H7 (cell line): ENCODE measurements around the gene LIN7A. TPM values are rescaled to one million over a fixed set of nuclear protein-coding genes. Genes with fewer than 3 reads are reported as not detected.
"Not testable (repeated sequence)": the region's sequence is repeated elsewhere in the genome, so short reads cannot be mapped to it uniquely, and the experiment has no call there.

Experiments
- DNase-seq: peaks from one replicate; pipeline ENCODE4 v3.0.0; 2012
- H3K27me3 ChIP-seq: 2 replicates; pipeline ENCODE4 v1.6.0; 2011; ENCODE audit warnings: mild to moderate bottlenecking, low read length; ENCODE audit not compliant: control insufficient read depth, insufficient read depth
- H3K36me3 ChIP-seq: replicated peaks from 2 replicates; pipeline ENCODE4 v1.5.1; 2011; ENCODE audit warnings: low read length; ENCODE audit not compliant: control insufficient read depth, insufficient read depth
- H3K4me3 ChIP-seq: 2 replicates; pipeline ENCODE4 v1.5.1; 2011; ENCODE audit warnings: low read depth, mild to moderate bottlenecking, control low read depth, low read length, moderate library complexity; ENCODE audit not compliant: insufficient read depth
- total RNA-seq: library from RNA; depleted of rRNA; stranded (reverse); fragments of >200 nt; shearing (Covaris generic); gene quantifications from 2 replicates; pipeline ENCODE4 v1.2.3, GENCODE V29; 2014

LIN7A gene
- total RNA-seq, 1 experiment from 2014 or later: 7.6 TPM

- DNase-seq: no peak
- H3K4me3 ChIP-seq: no peak overlapping the region
- no peaks in the 10 kb centered on the region for H3K36me3 ChIP-seq
- H3K27me3 ChIP-seq: no peaks in the 10 kb centered on the region
Measured at GRCh38 chr12:80894179-80894578, 43.6 kb downstream of the LIN7A start.

GRCh38 chr12:80892597-80893445, 44.9 kb downstream of the LIN7A start:
- Histone ChIP-seq H3K4me3 (no peak overlapping the region), H3K27me3 (no peaks in the 10 kb centered on the region), H3K36me3 (no peaks in the 10 kb centered on the region)
- DNase-seq: peak; percentile 2

GRCh38 chr12:80884651-80885050, 53.1 kb downstream of the LIN7A start:
- H3K27me3 ChIP-seq: no peaks in the 10 kb centered on the region
- H3K4me3 ChIP-seq: no peak overlapping the region
- DNase-seq: no peak
- H3K36me3 ChIP-seq: no peaks in the 10 kb centered on the region

- no peaks in the 10 kb centered on the region for H3K36me3 ChIP-seq
- H3K4me3 ChIP-seq: no peak overlapping the region
- no peaks in the 10 kb centered on the region for H3K27me3 ChIP-seq
- no peak for DNase-seq
Measured at GRCh38 chr12:80881106-80881505, 56.6 kb downstream of the LIN7A start.

GRCh38 chr12:80878452-80878851, 59.3 kb downstream of the LIN7A start:
- not testable (repeated sequence) for H3K4me3 ChIP-seq, H3K36me3 ChIP-seq, DNase-seq

GRCh38 chr12:80877721-80878265, 59.9 kb downstream of the LIN7A start:
- no peak for DNase-seq
- Histone ChIP-seq H3K36me3 (no peaks in the 10 kb centered on the region), H3K4me3 (no peak overlapping the region), H3K27me3 (no peaks in the 10 kb centered on the region)

More at GRCh38 chr12:80878452-80878851, 59.3 kb downstream of the LIN7A start:
- not testable (repeated sequence) for H3K27me3 ChIP-seq

GRCh38 chr12:80872053-80872452, 65.7 kb downstream of the LIN7A start:
- DNase-seq: no peak
- H3K36me3 ChIP-seq: no peaks in the 10 kb centered on the region
- H3K4me3 ChIP-seq: no peak overlapping the region
- H3K27me3 ChIP-seq: no peaks in the 10 kb centered on the region

- DNase-seq: no peak
- Histone ChIP-seq H3K27me3 (no peaks in the 10 kb centered on the region), H3K4me3 (no peak overlapping the region)
Measured at GRCh38 chr12:80869264-80869663, 68.5 kb downstream of the LIN7A start.

GRCh38 chr12:80868576-80868975, 69.2 kb downstream of the LIN7A start:
- H3K27me3 ChIP-seq: no peaks in the 10 kb centered on the region
- no peak for DNase-seq
- no peak overlapping the region for H3K4me3 ChIP-seq
- H3K36me3 ChIP-seq: no peaks in the 10 kb centered on the region

More at GRCh38 chr12:80869264-80869663, 68.5 kb downstream of the LIN7A start:
- no peaks in the 10 kb centered on the region for H3K36me3 ChIP-seq

- H3K27me3 ChIP-seq: no peaks in the 10 kb centered on the region
- no peak for DNase-seq
- H3K4me3 ChIP-seq: no peak overlapping the region
- no peaks in the 10 kb centered on the region for H3K36me3 ChIP-seq
Measured at GRCh38 chr12:80867941-80868340, 69.8 kb downstream of the LIN7A start.

GRCh38 chr12:80864046-80864735, 73.5 kb downstream of the LIN7A start:
- DNase-seq: no peak
- Histone ChIP-seq H3K4me3 (no peak overlapping the region), H3K36me3 (no peaks in the 10 kb centered on the region), H3K27me3 (no peaks in the 10 kb centered on the region)

GRCh38 chr12:80862531-80862930, 75.2 kb downstream of the LIN7A start:
- H3K4me3 ChIP-seq: no peak overlapping the region
- H3K27me3 ChIP-seq: no peaks in the 10 kb centered on the region
- H3K36me3 ChIP-seq: no peaks in the 10 kb centered on the region
- no peak for DNase-seq

GRCh38 chr12:80861641-80862378, 75.9 kb downstream of the LIN7A start:
- Histone ChIP-seq H3K27me3 (no peaks in the 10 kb centered on the region), H3K4me3 (no peak overlapping the region), H3K36me3 (no peaks in the 10 kb centered on the region)
- no peak for DNase-seq

- H3K4me3 ChIP-seq: no peak overlapping the region
- H3K27me3 ChIP-seq: no peaks in the 10 kb centered on the region
- DNase-seq: no peak
- no peaks in the 10 kb centered on the region for H3K36me3 ChIP-seq
Measured at GRCh38 chr12:80860928-80861327, 76.8 kb downstream of the LIN7A start.
